A673 (cell line): Measurements from ENCODE around the gene GRIP1.

Experiments
- EZH2 ChIP-seq: fragments of 200-600 bp; sonication (generic); IDR thresholded peaks from 2 replicates; pipeline ENCODE4 v1.6.1; 2017; ENCODE audit warnings: borderline replicate concordance, low read depth, mild to moderate bottlenecking, mixed read lengths, antibody characterized with exemption, low read length; ENCODE audit not compliant: poor library complexity, severe bottlenecking
- TF ChIP-seq, protein P1 (sequence below): fragments of 300-800, 200-600 bp; sonication (generic); conservative IDR thresholded peaks from 2 replicates; pipeline ENCODE4 v1.5.1; 2017; ENCODE audit warnings: low read depth, mild to moderate bottlenecking, antibody characterized with exemption, low read length, moderate library complexity, mixed read lengths

DNA sequence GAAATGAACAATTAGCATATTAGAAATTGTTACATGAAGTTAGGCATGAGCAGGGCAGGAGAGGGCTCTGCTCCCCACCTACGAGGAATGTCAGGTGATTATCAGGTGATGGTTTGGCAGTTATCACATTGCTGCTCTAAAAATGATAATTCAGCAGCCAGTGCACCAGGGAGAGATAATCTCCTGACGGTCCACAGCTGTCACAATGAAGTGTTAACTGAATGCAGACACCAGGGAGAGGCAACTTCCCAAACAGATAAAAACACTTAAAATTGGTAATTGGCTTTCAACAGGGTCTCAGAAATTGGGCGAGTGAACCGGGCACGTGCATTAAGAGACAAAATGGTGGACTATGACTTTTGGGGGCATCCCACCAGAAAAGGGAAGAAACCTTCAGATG, 176.0 kb downstream of the GRIP1 start:
- TF ChIP-seq, protein P1, sequence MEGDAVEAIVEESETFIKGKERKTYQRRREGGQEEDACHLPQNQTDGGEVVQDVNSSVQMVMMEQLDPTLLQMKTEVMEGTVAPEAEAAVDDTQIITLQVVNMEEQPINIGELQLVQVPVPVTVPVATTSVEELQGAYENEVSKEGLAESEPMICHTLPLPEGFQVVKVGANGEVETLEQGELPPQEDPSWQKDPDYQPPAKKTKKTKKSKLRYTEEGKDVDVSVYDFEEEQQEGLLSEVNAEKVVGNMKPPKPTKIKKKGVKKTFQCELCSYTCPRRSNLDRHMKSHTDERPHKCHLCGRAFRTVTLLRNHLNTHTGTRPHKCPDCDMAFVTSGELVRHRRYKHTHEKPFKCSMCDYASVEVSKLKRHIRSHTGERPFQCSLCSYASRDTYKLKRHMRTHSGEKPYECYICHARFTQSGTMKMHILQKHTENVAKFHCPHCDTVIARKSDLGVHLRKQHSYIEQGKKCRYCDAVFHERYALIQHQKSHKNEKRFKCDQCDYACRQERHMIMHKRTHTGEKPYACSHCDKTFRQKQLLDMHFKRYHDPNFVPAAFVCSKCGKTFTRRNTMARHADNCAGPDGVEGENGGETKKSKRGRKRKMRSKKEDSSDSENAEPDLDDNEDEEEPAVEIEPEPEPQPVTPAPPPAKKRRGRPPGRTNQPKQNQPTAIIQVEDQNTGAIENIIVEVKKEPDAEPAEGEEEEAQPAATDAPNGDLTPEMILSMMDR, result no peak
- TF ChIP-seq EZH2, result no peak
